Endothelial cell of umbilical vein (primary cell): Measurements from ENCODE around the gene EFCAB5. TPM values are rescaled to one million over a fixed set of nuclear protein-coding genes. Genes with fewer than 3 reads are reported as not detected.
"Not testable (repeated sequence)": the region's sequence is repeated elsewhere in the genome, so short reads cannot be mapped to it uniquely, and the experiment has no call there.

ENCODE experiments used
- BruUV-seq: library from RNA; stranded (reverse); fragments of 400-500 nt; replicated peaks from 2 replicates; lab custom pipeline; 2021; lab: Mats Ljungman, UMichigan
- CTCF ChIA-PET: fragments of 300-600, 350-600 bp; sonication (Branson Sonifier 250); formaldehyde crosslinking; loops from one replicate; lab custom pipeline; 2021; ENCODE audit warnings: antibody characterized with exemption, inconsistent platforms; lab: Charles Lee
- POLR2A ChIA-PET: fragments of 300-600, 350-600 bp; sonication (Branson Sonifier 250); formaldehyde crosslinking; loops from one replicate; lab custom pipeline; 2021; ENCODE audit warnings: antibody characterized with exemption, inconsistent platforms; lab: Charles Lee
- DNase-seq: peaks from one replicate; pipeline ENCODE4 v3.0.0-alpha.2; 2011; ENCODE audit warnings: low read depth, low spot score
- FAIRE-seq: peaks from 2 replicates; lab custom pipeline; 2011; peaks lifted over from hg19 to GRCh38; lab: Jason Lieb, UNC
- H2AFZ ChIP-seq: 2 replicates; pipeline ENCODE4 v1.6.0; 2012; ENCODE audit warnings: low read depth, low read length, control low read depth, inconsistent platforms
- H3K27ac ChIP-seq: 2 replicates; pipeline ENCODE4 v1.5.1; 2011; ENCODE audit warnings: low read depth, mild to moderate bottlenecking, control low read depth, low read length, moderate library complexity; ENCODE audit not compliant: insufficient read depth
- H3K27me3 ChIP-seq, 2 experiments: 2 replicates each; pipeline versions ENCODE4 v1.6.0 to v1.6.1; 2011; ENCODE audit warnings: low read length in 2 of 2, mixed read lengths in 1 of 2; ENCODE audit not compliant: control insufficient read depth in 2 of 2, insufficient read depth in 2 of 2
- H3K36me3 ChIP-seq, 2 experiments: 2 replicates in 1 of 2; 3 replicates in 1 of 2; pipeline ENCODE4 v1.5.1; 2011; ENCODE audit warnings: low read length in 2 of 2, mild to moderate bottlenecking in 1 of 2, moderate library complexity in 1 of 2; ENCODE audit not compliant: control insufficient read depth in 2 of 2, insufficient read depth in 2 of 2; ENCODE audit errors: extremely low read depth in 1 of 2
- H3K4me1 ChIP-seq: 3 replicates; pipeline ENCODE4 v1.5.1; 2011; ENCODE audit warnings: mild to moderate bottlenecking, low read length; ENCODE audit not compliant: control insufficient read depth, insufficient read depth; ENCODE audit errors: extremely low read depth
- H3K4me2 ChIP-seq: 2 replicates; pipeline ENCODE4 v1.6.1; 2011; ENCODE audit warnings: low read length, control low read depth, mixed read lengths; ENCODE audit not compliant: insufficient read depth
- H3K4me3 ChIP-seq, 3 experiments: fragments of 200-600 bp in 1 of 3; sonication (generic), shearing (Covaris generic) in 1 of 3; replicated peaks in 1 of 3; 2 replicates each; pipeline ENCODE4 v1.5.1; 2011 to 2016; ENCODE audit warnings: control low read depth in 3 of 3, low read length in 3 of 3, mild to moderate bottlenecking in 2 of 3, inconsistent platforms in 1 of 3, low read depth in 1 of 3, moderate library complexity in 1 of 3; ENCODE audit not compliant: insufficient read depth in 1 of 3
- H3K79me2 ChIP-seq: 2 replicates; pipeline ENCODE4 v1.6.0; 2012; ENCODE audit warnings: low read length, inconsistent platforms; ENCODE audit not compliant: control insufficient read depth, insufficient read depth
- H3K9ac ChIP-seq: replicated peaks from 2 replicates; pipeline ENCODE3; 2011; ENCODE audit warnings: low read length, control low read depth; ENCODE audit not compliant: insufficient read depth; ENCODE audit errors: extremely low read depth
- H3K9me1 ChIP-seq: replicated peaks from 3 replicates; pipeline ENCODE4 v1.6.0; 2011; ENCODE audit warnings: mild to moderate bottlenecking, low read length; ENCODE audit not compliant: control insufficient read depth, insufficient read depth; ENCODE audit errors: extremely low read depth
- H3K9me3 ChIP-seq: replicated peaks from 2 replicates; pipeline ENCODE4 v1.5.1; 2012; ENCODE audit warnings: low read length, inconsistent platforms; ENCODE audit not compliant: control insufficient read depth, insufficient read depth
- H4K20me1 ChIP-seq: replicated peaks from 2 replicates; pipeline ENCODE3; 2011; ENCODE audit warnings: mild to moderate bottlenecking, low read length; ENCODE audit not compliant: control insufficient read depth, insufficient read depth; ENCODE audit errors: extremely low read depth
- EZH2 ChIP-seq: IDR thresholded peaks from 2 replicates; pipeline ENCODE4 v1.6.1; 2012; ENCODE audit warnings: borderline replicate concordance, low read depth, mild to moderate bottlenecking, moderate library complexity, low read length, inconsistent platforms; ENCODE audit not compliant: severe bottlenecking
- FOS ChIP-seq: IDR thresholded peaks from 2 replicates; pipeline ENCODE4 v1.6.1; 2011; ENCODE audit warnings: mild to moderate bottlenecking, low read length, moderate library complexity, borderline replicate concordance; ENCODE audit not compliant: insufficient read depth
- POLR2A ChIP-seq: IDR thresholded peaks from 2 replicates; pipeline ENCODE4 v1.6.1; 2012; ENCODE audit warnings: low read depth, mild to moderate bottlenecking, control low read depth, low read length
- POLR2AphosphoS5 ChIP-seq: IDR thresholded peaks from 2 replicates; pipeline ENCODE4 v1.6.1; 2012; ENCODE audit warnings: low read depth, mild to moderate bottlenecking, control low read depth, low read length, moderate library complexity; ENCODE audit not compliant: insufficient read depth
- dilution Hi-C: fragments of 300-500 bp; cut with MboI; formaldehyde crosslinking; loops from one replicate; pipeline ENCODE4 v1.15.0; 2019; ENCODE audit warnings: low sequenced_read_pairs; ENCODE audit not compliant: extremely low pct_ligation_motif_present
- intact Hi-C: fragments of 100-400 bp; cut with micrococcal nuclease; formaldehyde crosslinking; loops from one replicate; pipeline ENCODE4 v1.10.0; 2022
- polyA plus RNA-seq, 4 experiments: library from polyadenylated mRNA; depleted of rRNA in 3 of 4; stranded (reverse) in 3 of 4; unstranded in 1 of 4; fragments of >200 nt; gene quantifications; 2 replicates each; pipeline versions ENCODE4 v1.2.1 to v1.2.3, GENCODE V29; 2011 to 2012; ENCODE audit warnings: missing spikeins in 1 of 4
- total RNA-seq: library from RNA; stranded (reverse); gene quantifications from 2 replicates; pipeline ENCODE4 v1.2.3, GENCODE V29; 2021
- TF ChIP-seq, protein P1 (sequence below): IDR thresholded peaks from 2 replicates; pipeline ENCODE4 v1.6.1; 2011; ENCODE audit not compliant: insufficient read depth, insufficient read length
- TF ChIP-seq, protein P2 (sequence below), 2 donors: IDR thresholded peaks; 1 replicate in 1 of 2; 2 replicates in 1 of 2; pipeline ENCODE4 v1.5.1; 2011; ENCODE audit warnings: low read length in 2 of 2, mild to moderate bottlenecking in 2 of 2, moderate library complexity in 2 of 2, control low read depth in 1 of 2, inconsistent platforms in 1 of 2, low read depth in 1 of 2; ENCODE audit not compliant: insufficient read depth in 1 of 2; ENCODE audit errors: extremely low read depth in 1 of 2

The EFCAB5 gene
- total and polyA plus RNA-seq, 2 donors (not counting 3 experiments of a cell fraction or from before 2014, with no cell fraction given) = 0.04 to 0.40 TPM

DNA sequence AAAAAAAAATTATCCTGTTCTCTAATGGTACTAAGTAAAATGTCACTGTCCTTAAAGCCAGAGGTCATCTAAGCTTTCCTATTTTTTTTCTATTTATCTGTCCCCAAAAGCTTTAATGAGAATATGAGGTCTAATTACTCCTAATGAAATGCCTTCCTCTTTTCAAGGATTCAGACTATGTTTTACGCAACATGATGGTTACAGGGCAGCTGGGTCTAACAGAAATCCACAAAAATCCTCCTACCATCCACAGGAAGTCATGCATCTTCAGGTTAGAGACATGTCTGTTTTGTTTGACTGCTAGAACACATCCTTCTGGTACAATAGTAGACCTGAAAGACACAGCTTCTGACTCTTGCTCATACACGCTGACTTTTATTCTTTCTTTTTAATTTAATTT, 145.5 kb downstream of the EFCAB5 start:
- no TSS peak for BruUV-seq
- no peaks in the 10 kb centered on the region for H3K36me3 ChIP-seq
- dilution Hi-C loops (no loop called here), intact Hi-C loops (no loop called here)
- no peaks in the 10 kb centered on the region for H3K9me3 ChIP-seq
- ChIA-PET POLR2A (no interaction called here), CTCF (interaction anchor here (1.2 kb wide), 1 partner anchor 52 kb away, joined by 3 read pairs; no protein-coding TSS in a partner anchor)
- no peaks in the 10 kb centered on the region for H3K79me2 ChIP-seq
- H3K9ac ChIP-seq = no peak overlapping the region
- H3K27me3 ChIP-seq = peaks cover 2 to 14% of the 10 kb centered on the region in 2 experiments
- TF ChIP-seq POLR2A = no peak
- TF ChIP-seq, protein P1, sequence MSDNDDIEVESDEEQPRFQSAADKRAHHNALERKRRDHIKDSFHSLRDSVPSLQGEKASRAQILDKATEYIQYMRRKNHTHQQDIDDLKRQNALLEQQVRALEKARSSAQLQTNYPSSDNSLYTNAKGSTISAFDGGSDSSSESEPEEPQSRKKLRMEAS = no peak
- no peak for TF ChIP-seq FOS
- TF ChIP-seq EZH2 = no peak
- TF ChIP-seq POLR2AphosphoS5 = no peak
- TF ChIP-seq, protein P2, sequence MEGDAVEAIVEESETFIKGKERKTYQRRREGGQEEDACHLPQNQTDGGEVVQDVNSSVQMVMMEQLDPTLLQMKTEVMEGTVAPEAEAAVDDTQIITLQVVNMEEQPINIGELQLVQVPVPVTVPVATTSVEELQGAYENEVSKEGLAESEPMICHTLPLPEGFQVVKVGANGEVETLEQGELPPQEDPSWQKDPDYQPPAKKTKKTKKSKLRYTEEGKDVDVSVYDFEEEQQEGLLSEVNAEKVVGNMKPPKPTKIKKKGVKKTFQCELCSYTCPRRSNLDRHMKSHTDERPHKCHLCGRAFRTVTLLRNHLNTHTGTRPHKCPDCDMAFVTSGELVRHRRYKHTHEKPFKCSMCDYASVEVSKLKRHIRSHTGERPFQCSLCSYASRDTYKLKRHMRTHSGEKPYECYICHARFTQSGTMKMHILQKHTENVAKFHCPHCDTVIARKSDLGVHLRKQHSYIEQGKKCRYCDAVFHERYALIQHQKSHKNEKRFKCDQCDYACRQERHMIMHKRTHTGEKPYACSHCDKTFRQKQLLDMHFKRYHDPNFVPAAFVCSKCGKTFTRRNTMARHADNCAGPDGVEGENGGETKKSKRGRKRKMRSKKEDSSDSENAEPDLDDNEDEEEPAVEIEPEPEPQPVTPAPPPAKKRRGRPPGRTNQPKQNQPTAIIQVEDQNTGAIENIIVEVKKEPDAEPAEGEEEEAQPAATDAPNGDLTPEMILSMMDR (IDR thresholded peaks at IDR 0.05; ENCODE audit: extremely low read depth in 1 of 2, insufficient read depth in 1 of 2, low read depth in 1 of 2, low read length in 2 of 2) = no peak
- FAIRE-seq (no peak), DNase-seq (no peak)
- H3K27ac ChIP-seq = no peak overlapping the region
- H3K9me1 ChIP-seq = no peaks in the 10 kb centered on the region
- H2AFZ ChIP-seq = no peak overlapping the region
- no peaks in the 10 kb centered on the region for H4K20me1 ChIP-seq
- no peak overlapping the region for H3K4me2 ChIP-seq
- H3K4me3 ChIP-seq = no peak overlapping the region
- H3K4me1 ChIP-seq = no peaks in the 10 kb centered on the region

DNA sequence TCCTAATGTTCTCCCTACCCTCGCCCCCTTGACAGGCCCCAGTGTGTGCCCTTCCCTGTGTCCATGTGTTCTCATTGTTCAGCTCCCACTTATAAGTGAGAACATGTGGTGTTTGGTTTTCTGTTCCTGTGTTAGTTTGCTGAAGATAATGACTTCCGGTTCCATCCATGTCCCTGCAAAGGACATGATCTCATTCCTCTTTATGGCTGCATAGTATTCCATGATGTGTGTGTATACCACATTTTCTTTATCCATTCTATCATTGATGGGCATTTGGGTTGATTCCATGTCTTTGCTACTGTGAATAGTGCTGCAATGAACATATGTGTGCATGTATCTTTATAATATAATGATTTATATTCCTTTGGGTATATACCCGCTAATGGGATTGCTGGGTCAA, 146.0 kb downstream of the EFCAB5 start:
- H3K9me3 ChIP-seq, H3K9ac ChIP-seq, H3K36me3 ChIP-seq, BruUV-seq, H3K79me2 ChIP-seq, H3K4me3 ChIP-seq, intact Hi-C loops, H4K20me1 ChIP-seq, H3K4me1 ChIP-seq, dilution Hi-C loops, H2AFZ ChIP-seq, H3K4me2 ChIP-seq, FAIRE-seq, H3K9me1 ChIP-seq, H3K27ac ChIP-seq, DNase-seq, POLR2A ChIA-PET: not testable (repeated sequence)
- CTCF ChIA-PET = interaction anchor here (1.2 kb wide), 1 partner anchor 53 kb away, joined by 3 read pairs; no protein-coding TSS in a partner anchor
- H3K27me3 ChIP-seq = peaks cover 2 to 13% of the 10 kb centered on the region in 2 experiments
